Measurements from ENCODE around the gene PDGFD.

- TF ChIP-seq EP300 (IDR thresholded peaks at IDR 0.05) (no peak), CTCF (IDR thresholded peaks at IDR 0.05) (no peak), POLR2A (IDR thresholded peaks at IDR 0.05) (no peak)
These were observed 227.9 kb downstream of the PDGFD start for GRCh38 chr11:103936059-103936458.

Measured in ovary (tissue), 3 donors.